ENCODE measurements around the gene LPAR1. TPM values are rescaled to one million over a fixed set of nuclear protein-coding genes. Genes with fewer than 3 reads are reported as not detected.

Gene LPAR1
- total and polyA plus RNA-seq, 2 of the 8 experiments (the other 6 are each of a cell fraction or from before 2014, with no cell fraction given), result 3.4 to 5.1 TPM

DNA sequence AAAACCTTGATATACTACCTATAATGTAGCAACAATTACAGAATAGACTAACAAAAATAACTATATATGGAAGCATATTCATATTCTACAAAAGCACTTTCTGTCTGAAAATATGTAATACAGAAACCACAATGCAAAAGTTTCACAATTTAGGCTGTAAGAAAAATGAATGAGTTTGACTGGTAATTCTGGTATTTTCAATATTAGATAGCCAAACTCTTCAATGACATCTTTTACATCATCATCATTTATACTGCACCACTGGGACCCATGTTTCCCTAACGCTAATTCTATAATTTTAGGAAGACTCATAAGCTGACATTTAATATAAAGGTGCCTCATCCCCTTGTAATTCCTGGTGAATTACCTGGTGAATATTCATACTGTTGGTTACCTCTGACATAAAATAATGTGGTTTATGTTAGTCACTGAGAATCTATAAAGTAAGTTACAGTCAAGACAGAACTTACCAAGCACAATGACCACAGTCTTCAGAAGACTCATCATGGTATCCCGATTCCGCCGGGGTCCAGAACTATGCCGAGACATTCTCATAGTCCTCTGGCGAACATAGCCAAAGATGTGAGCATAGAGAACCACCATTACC is 97.2 kb downstream of the LPAR1 start:
- Histone ChIP-seq H3K4ac (replicated peaks; ENCODE audit: insufficient read length, low read depth, low read length) (no peak overlapping the region), H4K91ac (replicated peaks; ENCODE audit: insufficient read length, low read length) (no peak overlapping the region), H3K56ac (replicated peaks; ENCODE audit: insufficient read length, low read depth, low read length) (no peak overlapping the region), H3K27me3 (replicated peaks in 1 of 4; ENCODE audit: control insufficient read depth in 3 of 4, extremely low read depth in 1 of 4, insufficient read depth in 3 of 4, low read length in 3 of 4) (no peaks in the 10 kb centered on the region), H2BK20ac (ENCODE audit: low read length) (no peak overlapping the region), H3K23me2 (ENCODE audit: low read depth, low read length) (peaks cover 1% of the 10 kb centered on the region; the same call in 1 of the 2 replicates), H3K4me3 (ENCODE audit: extremely low read depth in 1 of 4, insufficient read depth in 2 of 4, low read depth in 3 of 4, low read length in 4 of 4) (no peak overlapping the region), H3K4me1 (replicated peaks in 1 of 4; ENCODE audit: control insufficient read depth in 3 of 4, insufficient read depth in 4 of 4, low read length in 3 of 4) (no peaks in the 10 kb centered on the region), H3K27ac (ENCODE audit: low read depth, low read length) (no peak overlapping the region), H3K18ac (ENCODE audit: extremely low read depth, low read length) (no peak overlapping the region), H3K9ac (replicated peaks in 1 of 4; ENCODE audit: extremely low read depth in 1 of 4, low read depth in 3 of 4, low read length in 3 of 4) (no peak overlapping the region), H2BK5ac (ENCODE audit: low read depth, low read length) (no peak overlapping the region), H3K4me2 (ENCODE audit: insufficient read depth in 1 of 2, low read depth in 2 of 2, low read length in 2 of 2) (no peak overlapping the region), H3K79me2 (ENCODE audit: control insufficient read depth in 1 of 2, insufficient read depth in 2 of 2, low read length in 2 of 2) (no peaks in the 10 kb centered on the region), H2AFZ (ENCODE audit: low read length) (no peak overlapping the region), H4K5ac (ENCODE audit: insufficient read length, low read depth, low read length) (no peak overlapping the region), H2AK5ac (ENCODE audit: low read depth, low read length) (no peak overlapping the region), H3K36me3 (ENCODE audit: control insufficient read depth in 2 of 4, insufficient read depth in 4 of 4, low read length in 3 of 4) (no peaks in the 10 kb centered on the region; a peak in 1 of 8 replicates), H3K9me3 (ENCODE audit: insufficient read depth in 2 of 2, low read depth in 1 of 2, low read length in 1 of 2) (no peaks in the 10 kb centered on the region), H2BK120ac (replicated peaks; ENCODE audit: low read depth, low read length) (no peak overlapping the region), H3K14ac (ENCODE audit: insufficient read length) (no peak overlapping the region), H2BK15ac (ENCODE audit: low read length) (no peak overlapping the region), H4K20me1 (replicated peaks in 1 of 2; ENCODE audit: control insufficient read depth in 1 of 2, insufficient read depth in 2 of 2, low read length in 2 of 2) (no peaks in the 10 kb centered on the region), H3K79me1 (ENCODE audit: low read depth, low read length) (no peaks in the 10 kb centered on the region), H4K8ac (ENCODE audit: extremely low read depth, insufficient read depth, low read length) (no peak overlapping the region), H2BK12ac (ENCODE audit: low read depth, low read length) (no peak overlapping the region), H3K23ac (ENCODE audit: insufficient read length) (no peak overlapping the region)
- TF ChIP-seq, protein P1, sequence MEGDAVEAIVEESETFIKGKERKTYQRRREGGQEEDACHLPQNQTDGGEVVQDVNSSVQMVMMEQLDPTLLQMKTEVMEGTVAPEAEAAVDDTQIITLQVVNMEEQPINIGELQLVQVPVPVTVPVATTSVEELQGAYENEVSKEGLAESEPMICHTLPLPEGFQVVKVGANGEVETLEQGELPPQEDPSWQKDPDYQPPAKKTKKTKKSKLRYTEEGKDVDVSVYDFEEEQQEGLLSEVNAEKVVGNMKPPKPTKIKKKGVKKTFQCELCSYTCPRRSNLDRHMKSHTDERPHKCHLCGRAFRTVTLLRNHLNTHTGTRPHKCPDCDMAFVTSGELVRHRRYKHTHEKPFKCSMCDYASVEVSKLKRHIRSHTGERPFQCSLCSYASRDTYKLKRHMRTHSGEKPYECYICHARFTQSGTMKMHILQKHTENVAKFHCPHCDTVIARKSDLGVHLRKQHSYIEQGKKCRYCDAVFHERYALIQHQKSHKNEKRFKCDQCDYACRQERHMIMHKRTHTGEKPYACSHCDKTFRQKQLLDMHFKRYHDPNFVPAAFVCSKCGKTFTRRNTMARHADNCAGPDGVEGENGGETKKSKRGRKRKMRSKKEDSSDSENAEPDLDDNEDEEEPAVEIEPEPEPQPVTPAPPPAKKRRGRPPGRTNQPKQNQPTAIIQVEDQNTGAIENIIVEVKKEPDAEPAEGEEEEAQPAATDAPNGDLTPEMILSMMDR (IDR thresholded peaks at IDR 0.05; ENCODE audit: control extremely low read depth in 1 of 3, insufficient read depth in 1 of 3, low read depth in 1 of 3, low read length in 3 of 3), result no peak
- TF ChIP-seq SIN3A (conservative IDR thresholded peaks at IDR 0.05 in 1 of 2, IDR thresholded peaks at IDR 0.05 in 1 of 2; ENCODE audit: low read depth in 1 of 2, low read length in 2 of 2), result no peak
- TF ChIP-seq CBX8 (IDR thresholded peaks at IDR 0.05; ENCODE audit: borderline replicate concordance, low read depth, low read length), result no peak
- no peak for TF ChIP-seq HDAC2 (IDR thresholded peaks at IDR 0.05; ENCODE audit: borderline replicate concordance in 1 of 2, low read depth in 2 of 2, low read length in 2 of 2)
- no peak for TF ChIP-seq MAFK (IDR thresholded peaks at IDR 0.05; ENCODE audit: low read depth, low read length)
- 94% methylated on average over 6 of the region's 6 CpGs; no CpG with 5 or more reads in 1 of the 2 experiments for WGBS, 2 experiments (ENCODE audit: extremely low coverage in 1 of 2, insufficient coverage in 1 of 2, insufficient read length in 1 of 2, insufficient replicate concordance in 2 of 2, low coverage in 1 of 2, low lambda C conversion rate in 2 of 2, missing lambda C conversion rate in 1 of 2)
- ChIA-PET CTCF (ENCODE audit: partially characterized antibody) (no interaction called here), POLR2A (ENCODE audit: partially characterized antibody) (no interaction called here)
- DNase-seq (ENCODE audit: low read depth in 1 of 2, low spot score in 2 of 2), result no peak
- no peak for FAIRE-seq
